HG03442 (cell line): ENCODE results near the gene GTF2E1.
A peak's percentile ranks its signal among the peaks of the same experiment; 100 is the strongest.
"Not testable (repeated sequence)": the region's sequence is repeated elsewhere in the genome, so short reads cannot be mapped to it uniquely, and the experiment has no call there.

Source experiments
- ATAC-seq: cut with Tn5 transposase; IDR thresholded peaks from one replicate; pipeline ENCODE4 v1.9.1; 2021; ENCODE audit warnings: mild to moderate bottlenecking, moderate library complexity; ENCODE audit not compliant: unreplicated experiment

Gene GTF2E1

DNA sequence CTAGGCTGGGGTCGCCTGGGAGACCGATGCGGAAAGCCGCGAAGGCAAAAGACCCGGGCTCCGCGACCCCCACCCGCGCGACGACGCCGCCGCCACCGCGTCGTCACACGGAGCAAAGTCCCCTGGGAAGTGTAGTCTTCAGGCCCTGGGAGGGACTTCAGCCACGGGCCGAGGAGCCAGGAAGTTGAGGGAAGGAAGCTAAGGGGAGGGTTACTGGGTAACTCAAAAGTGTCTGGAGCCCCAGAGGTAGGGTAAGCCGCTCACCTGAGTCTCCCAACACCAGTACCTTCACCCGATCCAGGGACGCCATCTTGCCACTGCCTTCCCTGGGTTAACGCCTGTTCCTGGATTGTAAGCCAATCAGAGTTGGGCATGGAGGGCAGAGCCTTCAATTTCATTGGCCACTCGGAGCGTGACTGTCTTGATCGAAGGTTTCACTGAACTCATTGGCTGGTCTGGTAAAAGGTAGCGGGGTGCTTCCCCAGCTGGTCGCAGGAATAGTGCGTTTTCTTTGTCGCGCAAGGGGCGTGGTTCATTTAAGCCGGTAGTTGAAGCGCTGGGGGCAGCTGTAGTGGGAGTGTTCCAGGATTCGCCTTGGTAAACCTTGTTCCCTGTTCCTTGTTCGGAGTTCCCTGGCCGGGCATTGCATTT lies at the start of gene GTF2E1, which contains the start of gene RABL3:
TSS of gene GTF2E1 (plus strand) at position 547 of the 651 bp plus-strand sequence. CDS start 7,809 bp downstream, outside the sequence.
TSS of gene RABL3 (minus strand) at position 319 of the 651 bp plus-strand sequence. CDS start at position 310, 9 bp downstream.
- peak; percentile 99 for ATAC-seq

DNA sequence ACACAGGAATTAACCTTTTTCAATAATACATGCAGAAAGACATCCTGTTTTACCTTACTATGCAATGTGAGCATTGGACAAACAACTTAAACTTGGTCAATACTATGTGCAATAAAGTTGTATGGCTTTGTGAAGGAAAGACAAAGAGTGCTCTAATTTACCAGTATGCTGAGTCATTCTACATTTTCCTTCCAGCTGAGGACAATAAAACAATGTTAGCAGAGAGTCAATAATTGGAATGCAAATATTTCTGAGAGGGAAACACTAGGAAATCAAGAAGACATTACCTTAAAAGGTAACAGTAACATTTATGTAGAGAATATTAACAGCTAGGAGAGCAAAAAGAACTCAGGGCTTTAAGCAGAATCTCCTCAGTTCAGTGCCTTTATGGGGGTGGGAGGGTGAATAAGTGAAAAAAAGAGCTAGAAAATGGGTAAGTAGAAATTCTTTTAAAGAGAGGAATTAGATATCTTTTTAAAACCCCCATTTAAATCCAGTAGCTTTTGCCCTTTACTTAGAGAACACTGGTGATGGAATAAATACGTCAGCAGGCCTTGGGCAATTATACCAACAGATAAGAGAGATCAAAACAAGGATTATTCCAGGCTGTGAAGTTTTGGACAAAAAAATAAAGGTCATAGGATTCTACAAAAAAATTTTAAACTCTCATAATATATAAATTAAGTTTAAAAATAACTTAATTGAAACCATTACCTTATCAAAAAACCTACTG lies 48.9 kb upstream of the GTF2E1 start:
- no peak for ATAC-seq

DNA sequence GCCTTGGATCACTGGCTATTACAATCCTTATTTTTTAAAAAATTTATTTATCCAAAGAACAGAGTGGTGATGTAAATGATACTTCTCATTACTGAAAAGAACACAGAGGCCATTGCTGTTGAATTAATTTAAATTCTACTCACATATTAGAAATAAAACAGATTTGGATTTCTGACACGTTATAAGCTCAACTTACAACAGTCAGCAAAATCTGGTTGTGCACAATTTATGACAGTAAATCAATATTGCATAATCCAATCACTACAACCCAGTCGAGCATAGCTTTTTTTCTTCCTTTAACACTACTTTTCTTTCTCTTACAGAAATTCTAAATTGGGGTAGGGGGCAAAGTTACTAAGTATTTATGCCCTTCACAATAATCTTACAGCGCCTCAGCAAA lies 43.2 kb upstream of the GTF2E1 start:
- ATAC-seq: no peak

DNA sequence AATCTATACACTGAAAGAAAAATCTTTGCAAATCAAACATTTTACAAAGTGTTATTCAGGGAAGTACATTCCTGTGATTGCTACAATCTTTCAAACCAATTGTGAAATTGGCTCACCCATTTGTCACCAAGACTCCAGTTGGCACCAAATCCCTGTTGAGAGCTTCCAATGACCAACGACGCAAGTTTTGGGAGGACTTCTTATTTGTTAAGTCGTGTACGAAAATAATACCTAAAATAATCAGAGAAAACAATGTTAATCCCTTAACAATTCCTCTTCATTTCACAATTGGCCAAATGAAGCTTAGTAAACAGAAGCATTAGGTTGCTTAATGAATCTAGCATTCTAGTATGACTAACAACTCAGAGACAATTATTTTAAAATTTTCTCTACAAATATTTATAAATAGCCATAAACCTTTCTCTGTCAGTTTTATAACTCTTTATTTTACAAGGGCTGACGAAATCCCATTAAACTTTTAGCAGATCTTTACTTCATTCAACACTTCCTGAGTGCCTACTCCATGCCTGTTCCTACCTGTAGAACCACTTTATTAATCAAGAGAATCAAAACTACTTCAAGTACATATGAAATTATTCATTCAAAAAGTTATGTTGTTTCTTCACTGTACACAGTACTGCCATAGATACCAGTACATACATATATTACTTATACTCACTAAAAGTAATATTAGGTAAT lies 36.5 kb upstream of the GTF2E1 start:
- ATAC-seq: no peak

DNA sequence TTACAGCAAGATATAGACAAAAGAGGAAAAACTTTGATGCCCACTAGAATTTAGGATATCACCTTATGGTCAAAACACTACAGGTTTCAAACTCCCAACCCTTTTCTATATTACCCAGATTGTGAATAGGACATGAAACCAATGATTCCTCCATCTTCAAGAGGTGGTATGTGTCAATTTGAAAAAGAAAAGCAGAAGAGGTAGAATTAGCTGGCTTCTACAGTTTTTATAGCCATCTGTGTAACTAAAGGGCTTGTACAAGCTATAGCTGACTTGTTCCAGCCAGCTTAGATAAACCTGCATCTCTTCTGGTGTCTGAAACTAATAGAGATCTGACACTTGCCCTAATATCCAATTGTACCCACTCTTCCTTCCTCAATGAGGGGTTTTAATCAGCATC lies 35.6 kb upstream of the GTF2E1 start:
- no peak for ATAC-seq

DNA sequence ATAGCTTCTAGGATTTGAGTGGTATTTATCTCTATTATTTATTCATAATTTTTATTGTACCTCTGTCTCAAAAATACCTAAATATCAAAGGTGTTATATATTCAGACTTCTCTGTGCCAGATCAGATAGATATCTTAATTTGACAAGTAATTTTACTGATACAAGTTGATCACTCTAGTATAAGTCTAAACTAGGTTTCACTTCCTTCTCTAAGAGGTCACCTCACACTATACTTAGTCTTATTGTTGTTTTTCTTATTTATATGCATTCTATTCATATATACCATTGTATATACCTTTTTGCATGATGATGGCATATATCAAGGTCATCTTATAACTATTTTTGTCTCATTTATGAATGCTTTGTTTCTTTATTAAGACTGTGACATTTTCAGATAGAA lies 34.1 kb upstream of the GTF2E1 start:
- peak; percentile 75 for ATAC-seq

DNA sequence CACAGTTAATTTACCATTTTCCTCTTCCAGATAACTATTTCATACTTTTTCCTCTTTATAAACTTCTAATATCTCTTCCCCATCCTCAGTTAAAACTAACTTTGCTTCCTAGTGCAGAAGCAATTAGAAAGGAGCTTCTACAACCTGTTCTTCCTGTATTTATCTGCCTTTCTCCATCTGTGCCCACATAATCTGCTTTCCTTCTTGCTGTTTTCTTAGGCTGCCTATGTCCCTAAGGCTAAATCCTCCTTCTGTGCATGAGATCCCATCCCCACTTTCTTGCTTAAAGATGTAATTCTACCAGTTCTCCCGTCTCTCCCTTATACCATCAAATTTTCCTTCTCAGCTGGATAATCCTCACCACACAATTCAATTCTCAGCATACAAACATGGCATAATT lies 32.2 kb upstream of the GTF2E1 start:
- ATAC-seq: no peak

DNA sequence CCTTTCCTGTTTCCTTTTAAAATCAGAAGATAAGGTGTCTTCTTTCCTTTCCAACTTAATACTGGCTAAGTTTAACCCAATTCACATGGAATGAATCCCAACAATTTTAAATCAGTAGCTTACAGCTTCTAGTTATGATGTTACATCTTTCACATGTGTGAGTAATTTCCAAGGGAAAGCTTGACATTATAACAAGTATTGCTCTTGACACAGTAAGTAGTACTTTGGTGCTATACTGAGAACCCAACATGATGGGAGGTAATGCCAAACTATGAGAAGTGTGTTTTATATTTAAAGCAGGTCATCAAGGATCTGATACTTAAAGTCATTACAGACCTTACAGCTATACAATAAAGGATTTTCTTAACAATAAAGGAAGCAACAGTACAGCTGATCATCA lies 29.3 kb upstream of the GTF2E1 start:
- ATAC-seq: no peak

DNA sequence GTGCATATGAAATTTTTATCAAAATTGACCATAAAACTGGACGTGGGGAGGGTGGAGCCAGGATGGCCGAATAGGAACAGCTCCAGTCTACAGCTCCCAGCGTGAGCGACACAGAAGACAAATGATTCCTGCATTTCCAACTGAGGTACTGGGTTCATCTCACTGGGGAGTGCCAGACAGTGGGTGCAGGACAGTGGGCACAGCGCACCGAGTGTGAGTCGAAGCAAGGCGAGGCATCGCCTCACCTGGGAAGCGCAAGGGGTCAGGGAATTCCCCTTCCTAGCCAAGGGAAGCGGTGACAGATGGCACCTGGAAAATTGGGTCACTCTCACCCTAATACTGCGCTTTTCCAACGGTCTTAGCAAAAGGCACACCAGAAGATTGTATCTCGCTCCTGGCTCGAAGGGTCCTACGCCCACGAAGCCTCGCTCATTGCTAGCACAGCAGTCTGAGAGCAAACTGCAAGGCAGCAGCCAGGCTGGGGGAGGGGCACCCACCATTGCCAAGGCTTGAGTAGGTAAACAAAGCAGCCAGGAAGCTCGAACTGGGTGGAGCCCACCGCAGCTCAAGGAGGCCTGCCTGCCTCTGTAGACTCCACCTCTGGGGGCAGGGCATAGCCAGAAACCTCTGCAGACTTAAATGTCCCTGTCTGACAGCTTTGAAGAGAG lies 23.2 kb upstream of the GTF2E1 start:
- not testable (repeated sequence) for ATAC-seq

DNA sequence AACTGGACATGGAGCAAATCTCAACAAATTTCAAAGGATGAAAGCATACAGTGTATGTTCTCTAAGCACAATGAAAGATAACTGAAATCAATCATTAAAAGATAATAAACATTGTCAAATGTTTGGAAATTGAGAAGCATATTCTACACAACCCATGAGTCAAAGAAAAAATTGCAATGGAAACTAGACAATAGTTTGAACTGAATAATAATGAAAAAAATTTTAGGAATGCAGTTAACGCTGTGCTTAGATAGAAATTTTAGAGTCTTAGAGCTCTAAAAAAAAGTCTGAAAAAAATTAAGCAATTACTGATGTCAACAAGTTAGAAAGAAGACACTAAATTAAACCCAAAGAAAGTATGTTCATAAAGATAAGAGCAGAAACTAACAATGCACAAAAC lies 15.8 kb upstream of the GTF2E1 start:
- ATAC-seq: no peak

DNA sequence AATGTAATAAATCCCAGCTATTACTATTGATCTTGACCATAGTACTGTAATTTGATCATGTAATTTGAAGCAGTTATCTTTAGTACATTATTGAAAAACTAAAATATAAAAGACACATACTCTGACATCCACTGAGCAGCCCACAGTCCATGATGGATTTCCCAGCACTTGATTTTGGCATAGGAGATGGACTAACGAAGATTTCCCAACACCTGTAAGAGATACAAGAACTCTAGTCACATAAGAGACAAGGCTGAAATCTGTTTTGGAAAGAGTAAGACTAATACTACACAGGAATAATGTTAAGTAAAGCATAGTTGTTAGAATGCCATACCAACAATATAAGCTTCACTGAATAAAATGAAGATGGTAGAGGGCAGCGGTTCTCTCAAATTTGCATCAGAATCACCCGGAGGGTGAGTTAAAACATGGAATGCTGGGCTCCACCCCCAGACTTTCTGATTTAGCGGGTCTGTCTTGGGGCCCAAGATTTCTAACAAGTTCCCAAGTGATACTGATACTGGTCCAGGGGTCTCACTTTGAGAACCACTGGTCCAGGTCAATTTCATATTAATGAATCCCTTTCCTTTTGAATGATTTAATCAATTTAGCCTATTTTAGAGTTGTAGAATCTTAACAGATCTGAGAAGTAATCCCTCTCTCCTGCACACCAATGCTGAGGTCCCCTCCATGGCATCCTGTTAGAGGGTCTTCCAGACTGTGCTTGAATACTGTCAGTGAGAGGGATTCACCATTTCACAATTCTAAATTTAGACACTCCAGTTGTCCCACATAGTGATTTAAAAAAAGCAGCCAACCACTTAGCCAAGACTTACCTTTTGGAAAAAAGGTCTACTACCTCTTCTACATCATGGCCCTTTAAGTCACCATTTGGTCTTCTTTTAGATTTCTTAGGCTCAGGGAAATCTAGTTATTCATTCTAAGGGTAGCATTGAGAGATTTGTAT lies 11.7 kb upstream of the GTF2E1 start:
- no peak for ATAC-seq

DNA sequence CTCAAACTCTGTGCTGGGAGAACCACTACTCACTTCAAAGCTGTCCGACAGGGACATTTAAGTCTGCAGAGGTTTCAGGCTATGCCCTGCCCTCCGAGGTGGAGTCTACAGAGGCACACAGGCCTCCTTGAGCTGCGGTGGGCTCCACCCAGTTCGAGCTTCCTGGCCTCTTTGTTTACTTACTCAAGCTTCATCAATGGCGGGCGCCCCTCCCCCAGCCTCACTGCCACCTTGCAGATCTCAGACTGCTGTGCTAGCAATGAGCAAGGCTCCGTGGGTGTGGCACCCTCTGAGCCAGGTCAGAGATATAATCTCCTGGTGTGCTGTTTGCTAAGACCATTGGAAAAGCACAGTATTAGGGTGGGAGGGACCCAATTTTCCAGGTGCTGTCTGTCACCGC lies 4.5 kb upstream of the GTF2E1 start:
- not testable (repeated sequence) for ATAC-seq

DNA sequence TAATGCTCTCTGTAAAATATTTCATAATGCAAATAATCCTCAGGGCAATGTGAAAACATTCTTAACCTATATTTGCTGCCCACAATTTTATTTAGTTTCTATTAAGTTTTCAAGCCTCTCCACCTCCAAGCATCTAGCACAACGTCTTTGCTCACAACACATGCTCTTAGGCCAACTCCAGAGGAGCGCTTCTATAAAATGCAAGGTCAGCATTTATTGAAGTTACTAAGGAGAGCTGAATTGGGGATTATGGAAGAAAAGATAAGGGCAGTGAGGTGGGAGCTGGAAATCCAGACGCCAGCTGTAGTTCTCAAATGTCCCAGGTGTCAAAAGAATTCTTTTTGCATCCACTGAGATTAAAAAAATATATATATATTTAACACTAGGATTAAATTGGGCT lies 1.2 kb upstream of the GTF2E1 start:
- ATAC-seq: no peak

DNA sequence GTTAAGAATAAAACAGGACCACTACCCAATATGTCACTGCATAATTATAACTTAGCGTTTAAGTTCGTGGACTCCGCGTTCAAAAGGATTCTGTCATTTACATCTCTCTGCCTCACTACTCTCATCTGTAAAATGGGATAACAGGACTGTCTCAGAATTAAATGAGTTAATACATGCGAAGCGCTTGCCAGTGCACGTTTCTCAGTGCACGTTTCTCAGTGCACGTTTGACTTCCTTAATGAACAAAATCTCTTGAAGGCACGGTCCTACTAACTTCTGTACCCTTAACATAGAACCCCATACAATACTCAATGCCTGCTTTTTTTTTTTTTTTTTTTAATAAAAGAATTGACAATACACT lies 727 bp upstream of the GTF2E1 start:
- no peak for ATAC-seq

DNA sequence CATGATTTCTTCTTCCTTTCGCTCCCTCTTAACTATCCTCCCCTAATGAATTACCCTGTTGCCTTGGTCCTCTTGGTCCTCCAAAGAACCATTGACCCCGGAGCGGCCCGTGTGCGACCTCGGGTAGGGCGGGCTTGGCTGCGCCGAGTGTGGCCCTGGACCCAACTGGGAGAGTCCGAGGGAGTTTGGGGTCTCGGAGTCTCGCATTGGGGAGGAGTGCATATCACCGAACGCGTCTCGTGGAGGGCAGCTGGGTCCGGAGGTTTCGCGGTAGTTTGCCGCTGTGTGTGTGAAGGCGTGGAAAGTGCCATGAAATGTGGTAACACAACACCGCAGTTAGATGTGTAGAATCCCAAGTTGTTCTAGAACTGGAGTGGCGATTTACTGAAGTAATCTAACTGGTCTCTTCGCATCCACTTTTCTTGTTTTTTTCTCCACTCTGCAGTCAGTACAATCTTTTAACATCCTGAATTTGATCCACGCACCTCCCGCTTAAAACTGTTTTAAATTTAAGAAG lies 363 bp downstream of the GTF2E1 start:
- ATAC-seq: peak; percentile 17

DNA sequence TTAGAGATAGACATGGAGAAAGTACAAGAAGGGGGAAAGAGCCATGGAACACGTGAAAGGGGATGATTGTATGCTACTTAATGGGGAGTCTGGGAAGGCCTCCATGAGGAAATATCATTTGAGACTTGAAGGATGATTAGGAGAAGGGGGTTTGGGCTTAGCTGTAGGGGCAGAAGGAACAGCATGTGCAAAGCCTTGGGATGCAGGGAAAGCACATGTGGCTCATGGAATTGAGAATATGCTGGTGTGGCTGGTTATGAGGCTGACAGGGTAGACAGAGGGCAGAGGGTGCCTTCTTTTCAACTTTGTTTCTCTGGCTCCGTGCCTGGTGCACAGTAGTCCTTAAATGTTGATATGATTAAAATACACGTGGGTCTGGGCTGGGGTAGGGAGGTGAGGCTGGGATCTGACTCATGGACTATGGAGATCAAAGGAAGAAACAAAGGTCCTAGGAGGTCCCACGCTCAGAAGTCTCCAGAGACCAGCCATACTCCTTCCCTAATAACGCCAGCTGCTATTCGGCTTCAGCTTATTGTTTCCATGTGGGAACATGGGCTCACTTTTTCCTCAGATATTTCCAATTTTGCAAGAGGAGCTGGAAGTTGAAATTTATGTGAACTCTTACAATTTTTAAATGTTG lies 1.1 kb downstream of the GTF2E1 start:
- no peak for ATAC-seq

DNA sequence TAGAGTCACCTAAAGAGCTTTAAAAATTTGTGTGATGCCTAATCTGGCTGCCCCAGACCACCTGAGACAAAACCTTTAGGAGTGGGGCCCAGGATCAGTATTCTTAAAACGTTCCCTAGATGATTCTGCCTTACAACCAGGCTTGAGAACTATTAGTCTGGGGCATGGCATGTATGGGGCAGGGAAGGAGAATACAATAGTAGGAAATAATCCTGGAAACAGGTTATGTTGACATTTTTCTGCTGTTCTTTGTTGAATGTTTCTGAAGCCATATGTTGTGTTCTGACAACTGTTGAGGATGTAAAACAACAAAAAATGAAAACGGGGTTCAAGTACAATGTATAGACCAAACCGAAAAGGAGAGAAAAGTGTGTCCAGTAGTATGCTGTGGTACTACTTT lies 2.9 kb downstream of the GTF2E1 start:
- no peak for ATAC-seq

DNA sequence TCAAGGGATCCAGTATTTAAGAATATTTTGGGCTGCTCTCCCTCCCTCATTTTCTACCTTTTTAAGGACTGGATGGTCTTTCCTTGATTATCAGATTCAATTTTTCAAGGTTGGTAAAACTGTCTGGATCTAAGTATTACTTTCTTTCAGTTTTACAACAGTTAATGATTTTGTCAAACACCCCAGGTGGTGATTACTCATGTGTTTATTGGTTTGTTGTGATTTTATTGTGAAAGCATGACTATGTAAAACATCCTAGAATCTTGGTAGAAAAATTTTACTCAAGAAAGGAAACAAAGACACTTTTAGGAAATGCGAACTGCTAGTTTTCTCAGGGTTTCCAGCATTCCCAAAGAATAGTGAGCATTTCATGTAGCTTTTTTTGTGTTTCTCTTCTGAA lies 7.3 kb downstream of the GTF2E1 start:
- ATAC-seq: no peak

DNA sequence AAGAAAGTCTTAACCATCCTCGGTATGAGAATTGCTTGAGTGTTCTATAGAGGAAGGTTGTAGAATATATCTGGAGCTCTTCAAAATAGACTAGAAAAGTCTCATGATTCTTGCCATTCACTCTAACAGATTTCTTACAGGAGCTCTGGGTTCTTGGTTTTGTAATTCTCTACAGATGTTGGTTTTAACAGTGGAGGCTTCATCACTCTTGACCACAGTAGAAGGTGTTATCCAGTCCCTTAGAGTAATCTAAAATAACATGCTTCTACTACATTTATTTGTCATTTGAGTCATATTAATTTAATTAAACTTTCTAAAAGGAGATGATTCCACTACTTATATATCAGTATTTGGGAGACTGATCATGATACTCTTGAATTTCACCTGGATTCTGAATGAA lies 9.7 kb downstream of the GTF2E1 start:
- no peak for ATAC-seq

DNA sequence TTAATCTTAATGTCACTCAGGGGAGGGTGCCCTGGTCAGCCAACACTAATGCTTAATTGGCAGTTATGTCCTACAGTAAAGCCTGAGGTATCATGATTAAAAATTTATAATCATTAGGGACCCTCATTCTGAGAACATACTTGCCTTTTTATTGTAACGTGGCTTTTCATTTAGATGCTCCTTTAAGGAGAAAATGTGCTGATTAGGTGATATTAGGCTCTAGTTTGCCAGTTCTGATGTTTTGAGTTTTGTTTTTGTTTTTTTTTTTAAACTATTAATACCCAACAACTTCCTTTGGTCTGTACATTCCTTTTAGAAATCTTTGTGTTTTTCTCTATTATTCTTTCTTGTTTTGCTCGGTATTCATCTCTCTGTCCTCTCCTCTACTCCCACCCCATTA lies 10.3 kb downstream of the GTF2E1 start:
- ATAC-seq: no peak
